ENCODE data around the gene LSAMP.

- no peak for TF ChIP-seq ZNF133 (tag by site-specific recombination; IDR thresholded peaks at IDR 0.05)
- TF ChIP-seq TCF7L2 (IDR thresholded peaks at IDR 0.05; ENCODE audit: borderline replicate concordance, low read depth, low read length): no peak
- TF ChIP-seq CTCF (tag by site-specific recombination; IDR thresholded peaks at IDR 0.05): no peak
- TF ChIP-seq ZNF501 (tag by site-specific recombination; IDR thresholded peaks at IDR 0.05): no peak
- no peak for TF ChIP-seq OSR2 (tag by site-specific recombination; IDR thresholded peaks at IDR 0.05)
- TF ChIP-seq YY1 (tag by site-specific recombination; IDR thresholded peaks at IDR 0.05): no peak
- no peak for TF ChIP-seq ZNF362 (tag by site-specific recombination; IDR thresholded peaks at IDR 0.05)
- TF ChIP-seq PBX3 (CRISPR knock-in tag; IDR thresholded peaks at IDR 0.05): no peak
- no peak for TF ChIP-seq ZNF146 (tag by site-specific recombination; IDR thresholded peaks at IDR 0.05)
- TF ChIP-seq ZBTB11 (tag by site-specific recombination; conservative IDR thresholded peaks at IDR 0.05; ENCODE audit: low read depth): no peak
- TF ChIP-seq ZNF426 (tag by site-specific recombination; IDR thresholded peaks at IDR 0.05): no peak
- TF ChIP-seq ZNF560 (tag by site-specific recombination; IDR thresholded peaks at IDR 0.05; ENCODE audit: borderline replicate concordance): no peak
- TF ChIP-seq ZNF521 (tag by site-specific recombination; IDR thresholded peaks at IDR 0.05): no peak
Measured at GRCh38 chr3:115814006-115814405, 631.3 kb downstream of the LSAMP start.
